Measurements from ENCODE around the gene BTN2A1. TPM values are rescaled to one million over a fixed set of nuclear protein-coding genes. Genes with fewer than 3 reads are reported as not detected.
A peak's percentile ranks its signal among the peaks of the same experiment; 100 is the strongest.

Gene BTN2A1
- total and polyA plus RNA-seq, 9 of the 15 experiments (the other 6 are each of a cell fraction or from before 2014, with no cell fraction given) = 6.7 to 22.1 (median 16.4) TPM

- TF ChIP-seq POLR2H (tag; IDR thresholded peaks at IDR 0.05; ENCODE audit: low read depth) (no peak), ZNF143 (CRISPR knock-in tag; IDR thresholded peaks at IDR 0.05) (no peak), E2F1 (CRISPR knock-in tag; IDR thresholded peaks at IDR 0.05) (no peak), HES1 (IDR thresholded peaks at IDR 0.05; ENCODE audit: low read depth) (no peak), KAT7 (CRISPR knock-in tag; IDR thresholded peaks at IDR 0.05; ENCODE audit: borderline replicate concordance) (no peak), ZNF408 (CRISPR knock-in tag; IDR thresholded peaks at IDR 0.05; ENCODE audit: low read depth) (no peak), RAD51 (IDR thresholded peaks at IDR 0.05; ENCODE audit: borderline replicate concordance, low read depth) (no peak), TCFL5 (CRISPR knock-in tag; conservative IDR thresholded peaks at IDR 0.05) (no peak), TEAD4 (IDR thresholded peaks at IDR 0.05; ENCODE audit: low read length) (peak; percentile 5; the same call in 1 of the 2 replicates), TEAD4 (CRISPR knock-in tag; IDR thresholded peaks at IDR 0.05; ENCODE audit: borderline replicate concordance) (no peak), GABPA (tag; conservative IDR thresholded peaks at IDR 0.05; ENCODE audit: low read depth) (no peak), RB1 (IDR thresholded peaks at IDR 0.05; ENCODE audit: low read depth) (no peak), KLF13 (tag; IDR thresholded peaks at IDR 0.05; ENCODE audit: borderline replicate concordance, low read depth) (no peak), MECOM (CRISPR knock-in tag; IDR thresholded peaks at IDR 0.05) (peak; percentile 33; the same call in 1 of the 2 replicates), PHF8 (IDR thresholded peaks at IDR 0.05; ENCODE audit: borderline replicate concordance, low read length) (peak; percentile 24; the same call in 1 of the 2 replicates), NR2C2 (CRISPR knock-in tag; IDR thresholded peaks at IDR 0.05) (no peak), NR2C2 (tag; IDR thresholded peaks at IDR 0.05) (peak; percentile 39; the same call in 1 of the 2 replicates), ZBTB8A (IDR thresholded peaks at IDR 0.05; ENCODE audit: partially characterized antibody) (no peak)
- TF ChIP-seq, protein P1, sequence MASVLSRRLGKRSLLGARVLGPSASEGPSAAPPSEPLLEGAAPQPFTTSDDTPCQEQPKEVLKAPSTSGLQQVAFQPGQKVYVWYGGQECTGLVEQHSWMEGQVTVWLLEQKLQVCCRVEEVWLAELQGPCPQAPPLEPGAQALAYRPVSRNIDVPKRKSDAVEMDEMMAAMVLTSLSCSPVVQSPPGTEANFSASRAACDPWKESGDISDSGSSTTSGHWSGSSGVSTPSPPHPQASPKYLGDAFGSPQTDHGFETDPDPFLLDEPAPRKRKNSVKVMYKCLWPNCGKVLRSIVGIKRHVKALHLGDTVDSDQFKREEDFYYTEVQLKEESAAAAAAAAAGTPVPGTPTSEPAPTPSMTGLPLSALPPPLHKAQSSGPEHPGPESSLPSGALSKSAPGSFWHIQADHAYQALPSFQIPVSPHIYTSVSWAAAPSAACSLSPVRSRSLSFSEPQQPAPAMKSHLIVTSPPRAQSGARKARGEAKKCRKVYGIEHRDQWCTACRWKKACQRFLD (CRISPR knock-in tag; IDR thresholded peaks at IDR 0.05) = peak; percentile 89
- TF ChIP-seq, protein P2, sequence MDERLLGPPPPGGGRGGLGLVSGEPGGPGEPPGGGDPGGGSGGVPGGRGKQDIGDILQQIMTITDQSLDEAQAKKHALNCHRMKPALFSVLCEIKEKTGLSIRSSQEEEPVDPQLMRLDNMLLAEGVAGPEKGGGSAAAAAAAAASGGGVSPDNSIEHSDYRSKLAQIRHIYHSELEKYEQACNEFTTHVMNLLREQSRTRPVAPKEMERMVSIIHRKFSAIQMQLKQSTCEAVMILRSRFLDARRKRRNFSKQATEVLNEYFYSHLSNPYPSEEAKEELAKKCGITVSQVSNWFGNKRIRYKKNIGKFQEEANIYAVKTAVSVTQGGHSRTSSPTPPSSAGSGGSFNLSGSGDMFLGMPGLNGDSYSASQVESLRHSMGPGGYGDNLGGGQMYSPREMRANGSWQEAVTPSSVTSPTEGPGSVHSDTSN (CRISPR knock-in tag; IDR thresholded peaks at IDR 0.05; ENCODE audit: low read depth) = no peak
- TF ChIP-seq, protein P2 (tag; conservative IDR thresholded peaks at IDR 0.05; ENCODE audit: low read depth) = peak; percentile 60; the same call in 1 of the 2 replicates
Observed at GRCh38 chr6:26478100-26478984, 20.6 kb downstream of the BTN2A1 start (continued).
